Renal cortex interstitium (tissue), 11 donors: ENCODE data around the gene INPP4B. TPM values are rescaled to one million over a fixed set of nuclear protein-coding genes. Genes with fewer than 3 reads are reported as not detected.

Experiments used
- DNase-seq, 11 donors: peaks; one replicate each; pipeline ENCODE4 v3.0.0-alpha.2; 2013; ENCODE audit warnings: low read depth in 9 of 11, low spot score in 4 of 11; ENCODE audit errors: extremely low read depth in 1 of 11
- polyA plus RNA-seq, 3 donors: library from polyadenylated mRNA; unstranded; fragments of 120-200 nt; gene quantifications; one replicate each; pipeline ENCODE4 v1.2.1, GENCODE V29; 2013; ENCODE audit not compliant: insufficient read length in 3 of 3

Gene INPP4B
- polyA plus RNA-seq, 3 donors: 9.2 to 11.7 (median 9.4) TPM

DNA sequence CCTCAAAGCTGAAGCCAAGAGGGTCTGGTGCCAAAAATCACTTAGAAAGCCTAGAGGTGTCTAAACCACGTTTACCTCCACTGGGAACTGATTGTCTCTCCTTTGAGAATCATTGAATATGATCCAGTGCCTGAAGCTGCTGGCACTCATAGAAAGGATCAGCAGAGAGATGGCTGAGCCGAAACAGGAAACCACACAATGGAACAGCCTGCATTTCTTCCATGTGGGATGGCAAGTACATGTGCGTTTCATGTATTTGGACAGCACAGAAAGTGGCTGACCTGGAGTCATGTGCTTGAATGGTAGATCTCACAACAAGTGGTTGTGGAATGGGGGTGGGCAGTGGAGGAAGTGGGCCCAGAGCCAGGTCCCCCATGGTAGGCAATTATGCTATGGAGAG, 533.7 kb downstream of the INPP4B start:
- DNase-seq: no peak

DNA sequence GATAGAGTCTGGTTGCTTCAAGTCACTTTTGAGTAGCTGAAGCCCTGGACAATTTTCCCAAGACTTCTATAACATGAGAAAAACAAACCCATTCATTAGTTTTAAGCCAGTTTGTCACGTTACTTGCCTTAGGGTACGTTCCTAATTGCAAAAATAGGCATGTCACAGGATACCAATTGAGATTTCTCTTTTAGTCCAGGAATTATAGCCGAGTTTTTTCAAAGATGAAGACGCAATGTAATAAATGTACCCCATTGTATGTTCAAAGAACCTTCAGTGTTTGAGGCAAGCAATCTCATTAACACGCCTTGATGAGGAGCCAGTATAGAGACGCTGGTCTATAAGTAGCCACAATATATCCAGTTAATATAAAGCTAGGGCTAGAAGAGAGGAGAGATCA, 534.2 kb downstream of the INPP4B start:
- no peak for DNase-seq

DNA sequence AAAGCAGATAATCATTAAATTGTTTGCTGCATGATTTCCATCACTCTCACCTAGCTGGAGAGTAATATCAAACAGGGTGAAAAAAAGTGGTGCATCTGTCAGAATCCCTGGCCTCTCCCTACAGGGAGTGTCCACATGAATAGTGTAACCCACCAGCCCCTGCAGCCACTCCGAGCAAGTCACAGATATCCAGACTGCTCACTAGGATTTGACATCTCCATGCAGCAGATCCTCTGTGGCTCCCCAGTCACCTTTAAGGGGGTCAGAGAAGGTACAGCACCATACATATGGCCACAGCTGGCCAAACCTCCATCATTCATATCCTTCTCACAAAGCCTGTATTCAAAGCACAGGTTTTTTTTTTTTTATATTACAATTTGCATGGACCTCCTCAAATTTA, 536.3 kb downstream of the INPP4B start:
- no peak for DNase-seq

DNA sequence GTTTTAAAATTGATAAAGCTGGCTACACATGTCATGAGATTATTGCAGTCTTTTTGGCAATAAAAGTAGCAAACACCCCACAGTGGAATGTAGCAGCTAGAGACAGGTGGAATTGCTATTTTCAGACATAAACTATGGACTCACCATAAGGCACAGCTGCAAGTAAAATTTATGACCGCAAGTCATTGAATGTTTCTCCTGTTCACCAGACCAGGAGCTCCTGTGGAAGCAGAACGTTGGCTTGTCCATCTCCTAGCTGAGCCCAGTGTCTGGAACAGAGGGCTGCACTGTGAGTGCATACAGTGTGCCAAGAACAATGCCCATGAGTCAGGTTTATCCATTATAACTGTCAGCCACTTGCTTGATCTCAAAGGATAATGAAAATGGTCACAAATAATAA, 538.2 kb downstream of the INPP4B start:
- DNase-seq: no peak

DNA sequence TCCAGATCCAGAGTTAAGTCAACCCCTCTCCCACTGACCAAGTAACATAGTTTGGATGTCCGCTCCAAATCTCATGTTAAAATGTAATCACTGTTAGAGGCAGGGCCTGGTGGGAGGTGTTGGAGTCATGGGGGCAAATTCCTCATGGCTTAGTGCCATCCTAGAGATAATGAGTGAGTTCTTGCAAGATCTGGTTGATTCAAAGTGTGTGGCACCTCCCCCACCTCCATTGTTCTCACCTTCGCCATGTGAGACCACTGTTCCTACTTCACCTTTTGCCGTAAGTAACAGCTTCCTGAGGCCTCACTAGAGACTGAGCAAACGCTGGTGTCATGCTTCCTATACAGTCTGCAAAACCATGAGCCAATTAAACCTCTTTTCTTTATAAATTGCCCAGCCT, 548.8 kb downstream of the INPP4B start:
- no peak for DNase-seq

DNA sequence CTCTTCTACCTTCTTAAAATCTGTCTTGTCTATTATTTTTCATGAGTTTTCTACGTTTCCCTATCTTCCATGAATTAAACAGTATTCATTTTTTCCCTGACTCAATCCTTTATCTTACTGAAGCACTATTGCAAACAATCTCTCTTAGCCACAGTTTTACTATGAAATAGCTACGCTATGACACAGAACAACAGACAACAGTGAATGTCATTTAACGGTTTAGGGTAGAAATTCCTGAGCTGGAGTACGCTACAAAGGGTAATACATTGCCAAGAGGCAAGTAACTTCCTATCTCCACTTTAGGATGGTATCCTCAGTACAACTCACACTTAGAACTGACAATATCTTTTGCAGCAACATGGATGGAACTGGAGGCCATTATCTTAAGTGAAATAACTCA, 552.6 kb downstream of the INPP4B start:
- DNase-seq: no peak

DNA sequence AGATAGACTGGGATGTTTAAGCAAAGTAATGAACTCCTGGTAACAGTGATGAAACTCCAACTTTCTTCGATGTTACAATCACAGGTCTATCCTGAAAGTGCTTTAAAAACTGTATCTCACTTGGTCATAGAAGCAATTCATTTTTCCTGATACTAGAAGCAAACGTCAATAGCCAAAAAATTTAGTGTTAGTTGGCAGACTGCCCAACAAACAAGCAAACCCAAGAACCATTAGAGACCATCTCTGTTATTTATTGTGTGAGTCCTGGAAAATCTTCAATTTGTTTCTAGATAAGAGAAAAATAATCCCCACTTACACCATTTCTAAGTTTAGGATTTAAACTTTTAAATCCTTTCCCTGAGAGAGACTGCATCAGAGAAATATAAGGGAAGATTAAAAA, 553.9 kb downstream of the INPP4B start:
- DNase-seq: no peak

DNA sequence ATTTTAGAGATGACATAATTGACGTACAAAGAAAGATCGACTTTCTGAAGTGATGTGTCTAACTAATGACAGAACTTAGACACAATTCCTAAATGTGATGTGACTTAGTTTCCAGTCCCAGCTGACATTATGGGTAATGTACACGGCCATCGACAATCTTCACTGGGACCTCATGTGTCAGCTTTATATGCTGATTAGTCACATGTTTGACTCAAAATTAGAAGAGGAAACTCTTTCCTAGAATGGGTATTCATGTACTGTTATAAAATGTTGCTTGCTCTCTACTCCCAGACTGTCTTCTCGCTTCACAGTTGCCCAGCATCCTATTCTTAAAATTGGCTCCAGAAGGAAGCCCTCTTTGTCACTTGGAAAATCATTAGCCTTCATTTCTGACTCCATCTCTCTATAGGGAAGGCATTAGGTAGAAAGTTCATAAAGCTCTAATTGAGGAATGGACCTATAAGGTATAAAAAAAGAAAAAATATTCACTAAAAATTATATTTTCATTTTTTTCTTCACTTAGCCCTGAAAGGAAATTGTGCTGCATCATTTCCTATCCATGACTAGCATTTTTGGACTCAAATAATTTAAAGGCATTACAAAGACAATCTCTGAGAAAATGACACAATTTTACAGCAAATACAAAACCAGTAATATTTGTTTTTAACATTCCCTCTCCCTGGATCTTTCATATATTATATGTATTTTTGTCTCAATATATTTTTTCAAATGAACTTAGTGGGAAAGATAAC, 554.6 kb downstream of the INPP4B start:
- DNase-seq: no peak

DNA sequence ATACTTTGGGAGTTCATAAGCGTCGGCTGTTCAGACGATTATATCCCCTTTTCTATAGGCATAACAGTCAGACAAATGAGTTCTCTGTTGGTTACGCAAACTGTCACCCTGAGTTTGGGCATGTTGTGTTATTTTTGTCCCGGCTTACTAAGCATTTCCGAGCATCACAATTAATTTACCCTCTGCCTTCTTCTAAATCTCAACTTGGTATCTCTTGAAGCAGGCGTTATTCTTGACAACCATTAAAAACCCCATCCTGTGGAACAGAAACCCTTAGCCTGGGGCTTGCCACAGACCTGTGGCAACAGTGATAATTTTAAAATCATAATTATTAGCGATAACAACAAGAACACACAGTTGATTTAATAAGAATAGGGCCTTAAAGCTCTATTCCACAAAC, 558.7 kb downstream of the INPP4B start:
- DNase-seq: no peak

DNA sequence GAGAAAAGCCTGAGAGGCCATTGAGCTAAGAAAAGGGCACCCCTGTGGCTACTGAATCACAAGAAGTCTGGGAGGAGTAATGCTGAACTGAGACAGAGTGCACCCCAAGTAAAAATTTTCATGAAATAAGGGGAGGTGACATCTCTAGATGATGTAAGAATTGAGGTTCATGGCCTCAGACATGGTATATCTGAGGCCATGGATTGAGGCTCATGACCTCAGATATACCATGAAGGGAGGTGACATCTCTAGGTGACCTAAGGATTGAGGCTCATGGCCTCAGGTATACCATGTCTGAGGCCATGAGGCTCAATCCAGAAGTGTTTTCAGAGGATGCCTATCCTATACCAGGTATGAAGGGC, 560.9 kb downstream of the INPP4B start:
- DNase-seq: no peak

DNA sequence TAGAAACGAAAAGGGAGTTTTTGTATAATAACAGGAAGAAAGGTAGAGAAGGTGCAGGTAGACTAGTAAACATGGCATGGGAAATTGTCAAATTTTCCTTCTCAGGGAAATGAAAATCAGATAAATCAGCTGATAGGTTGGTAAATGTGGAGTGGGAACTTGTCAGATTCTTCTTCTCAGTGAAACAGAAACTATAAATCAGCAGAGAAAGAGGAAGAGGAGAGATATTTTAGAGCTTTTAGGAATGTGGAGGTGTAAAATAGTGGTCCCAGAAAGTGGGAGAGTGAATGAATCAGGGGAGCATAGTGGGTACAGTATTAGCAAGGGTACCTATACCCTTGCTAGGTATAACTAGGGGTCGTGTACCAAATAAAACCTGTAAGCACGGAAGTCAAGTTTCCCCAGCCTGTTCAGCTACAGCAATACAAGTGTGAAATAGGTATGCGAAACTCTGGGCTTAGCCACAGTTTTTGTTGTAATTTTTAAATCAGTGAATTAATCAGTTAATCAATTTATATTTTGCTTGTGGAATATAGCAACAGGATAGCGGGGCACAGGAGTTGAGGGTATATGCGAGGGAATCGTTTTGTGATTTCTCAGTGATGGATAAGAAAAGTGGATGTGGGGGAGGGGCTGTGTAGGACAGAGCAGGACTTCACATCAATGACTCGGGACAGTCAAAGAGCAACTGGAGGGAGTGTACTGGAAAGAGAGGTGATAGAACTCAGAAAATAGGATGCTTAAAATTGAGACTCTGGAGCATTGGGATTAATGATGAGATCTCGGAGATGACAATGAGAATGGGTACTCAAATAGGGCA, 561.5 kb downstream of the INPP4B start:
- no peak for DNase-seq

DNA sequence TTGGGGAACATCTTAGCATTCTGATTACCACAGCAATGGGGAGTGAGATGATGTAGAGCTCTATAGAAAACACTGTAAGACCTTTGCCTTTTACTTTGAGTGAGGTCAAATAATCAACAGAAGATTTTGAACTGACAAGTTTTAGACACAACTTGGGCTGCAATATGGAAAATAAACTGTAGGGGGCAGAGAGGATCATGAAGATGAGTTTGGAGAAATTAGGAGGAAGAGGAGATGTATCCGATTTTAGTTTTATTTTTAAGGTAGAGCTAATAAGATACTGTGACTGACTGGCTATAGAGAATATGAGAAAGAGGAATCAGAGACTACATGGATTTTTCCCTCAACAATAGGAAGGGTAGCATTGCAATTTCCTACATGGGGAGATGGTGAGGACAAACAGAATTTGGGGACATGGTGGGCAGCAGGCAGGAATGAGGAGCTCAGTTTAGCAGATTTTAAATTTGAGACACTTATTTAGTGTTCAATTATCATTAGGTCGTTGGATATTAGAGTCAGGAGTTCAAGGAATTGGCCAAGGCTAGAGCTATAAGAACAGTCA, 563.1 kb downstream of the INPP4B start:
- DNase-seq: peak in 1 of 11 donors; percentile 4

DNA sequence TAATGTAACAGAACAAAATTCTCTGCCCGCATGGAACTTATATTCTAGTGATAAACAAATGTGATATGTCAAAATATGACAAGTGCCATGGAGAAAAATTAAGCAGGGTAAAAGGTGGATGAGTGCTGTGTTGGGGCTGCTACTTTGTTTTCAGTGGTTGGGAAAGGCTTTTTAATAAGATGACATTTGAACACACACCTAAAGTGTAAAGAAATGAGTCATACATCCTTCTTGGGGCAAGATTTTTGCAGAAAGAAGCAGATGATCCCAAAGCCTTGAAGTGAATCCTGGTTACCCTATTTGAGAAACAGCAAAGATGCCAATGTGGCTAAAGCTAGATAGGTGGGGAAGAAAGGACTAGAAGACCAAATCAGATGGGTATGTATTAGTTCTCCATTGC, 564.1 kb downstream of the INPP4B start:
- DNase-seq: no peak

DNA sequence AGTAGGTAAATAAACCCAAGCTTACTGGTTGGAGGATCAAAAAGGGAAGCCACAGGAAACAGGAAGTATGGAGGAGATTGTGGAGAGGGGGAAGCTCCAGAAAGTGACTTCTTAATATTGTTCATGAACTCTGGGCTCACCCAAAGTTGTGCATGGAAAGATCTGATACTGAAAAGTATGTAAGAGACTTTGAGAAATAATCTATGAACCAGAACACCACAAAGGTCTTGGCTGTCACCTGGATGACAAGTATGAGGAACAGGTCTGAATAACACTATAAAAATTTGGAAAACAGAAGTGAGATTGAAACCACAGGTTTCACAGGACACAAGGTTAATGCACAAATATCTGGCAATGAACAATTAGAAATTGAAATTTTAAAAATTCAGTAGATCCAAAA, 567.4 kb downstream of the INPP4B start:
- DNase-seq: no peak

DNA sequence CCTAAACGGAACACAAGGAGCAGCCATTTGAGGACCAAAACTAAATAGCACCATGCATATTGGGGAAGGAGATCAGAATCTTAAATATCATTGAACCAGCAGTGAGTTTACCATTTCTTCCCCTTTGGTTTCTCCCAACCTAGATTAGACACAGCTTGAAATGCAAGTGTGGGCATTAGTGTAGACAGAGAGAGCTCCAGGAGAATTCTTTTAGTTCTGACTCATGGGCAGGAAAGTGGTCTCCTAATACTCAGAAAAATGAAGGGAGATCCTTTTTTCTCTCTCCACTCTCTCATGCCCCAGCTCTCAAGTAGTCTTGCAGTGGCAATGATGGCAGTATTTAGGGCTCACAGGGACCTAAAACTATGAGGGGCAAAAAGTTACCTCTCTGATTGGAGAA, 567.9 kb downstream of the INPP4B start:
- no peak for DNase-seq

DNA sequence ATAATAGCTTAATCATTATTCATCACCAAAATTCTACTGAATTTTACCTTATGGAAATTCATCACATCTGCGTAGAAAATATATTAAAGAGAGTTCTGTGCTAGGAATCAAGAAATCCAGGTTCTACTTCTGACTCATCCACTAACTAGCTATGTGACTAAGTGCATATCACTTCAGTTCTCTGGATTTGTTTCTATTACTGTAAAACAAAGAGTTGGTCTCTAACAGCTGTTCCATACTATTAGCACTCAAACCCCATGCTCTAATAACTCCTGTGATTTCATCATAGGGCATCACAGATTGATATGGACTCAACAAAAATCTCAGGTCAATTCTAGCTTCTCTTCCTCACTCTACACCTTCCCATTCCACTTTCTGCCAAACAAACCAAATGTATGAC, 572.0 kb downstream of the INPP4B start:
- DNase-seq: no peak

DNA sequence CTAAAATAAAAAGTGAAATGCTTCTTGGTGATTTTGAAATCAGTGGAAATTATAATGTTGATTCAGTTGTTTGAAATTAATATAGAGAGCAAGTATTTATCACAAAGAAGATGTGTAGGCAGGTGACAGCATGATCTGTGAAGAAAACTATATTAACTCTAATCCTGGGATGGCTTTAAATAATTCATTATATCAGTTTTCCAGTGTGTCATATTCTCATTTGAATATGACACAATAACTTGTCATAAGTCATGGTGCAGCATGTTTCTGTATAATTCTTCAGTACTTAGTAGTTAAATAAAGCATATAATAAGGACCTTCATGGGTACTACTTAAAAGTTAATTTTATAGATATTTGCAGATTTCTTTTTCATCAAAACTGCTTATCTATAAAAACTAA, 573.6 kb downstream of the INPP4B start:
- DNase-seq: no peak

DNA sequence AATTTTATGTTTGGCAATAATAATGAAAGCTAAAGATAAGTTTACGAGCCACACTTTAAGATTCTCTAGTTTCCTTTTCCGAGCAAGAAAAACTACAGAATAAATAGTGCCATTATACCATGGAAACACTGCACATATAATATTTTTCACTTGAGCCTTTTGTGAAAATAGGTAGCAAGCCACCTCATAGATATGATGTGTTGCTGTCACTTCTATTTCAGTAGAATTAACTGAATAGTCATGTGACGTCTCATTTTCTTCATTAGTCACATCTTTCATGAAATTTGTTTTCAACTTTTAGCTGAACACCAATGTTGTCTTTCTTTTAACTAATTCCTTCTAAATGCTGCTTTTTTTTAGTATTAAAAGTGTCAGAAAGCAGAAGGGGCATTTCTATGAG, 574.3 kb downstream of the INPP4B start:
- DNase-seq: no peak

DNA sequence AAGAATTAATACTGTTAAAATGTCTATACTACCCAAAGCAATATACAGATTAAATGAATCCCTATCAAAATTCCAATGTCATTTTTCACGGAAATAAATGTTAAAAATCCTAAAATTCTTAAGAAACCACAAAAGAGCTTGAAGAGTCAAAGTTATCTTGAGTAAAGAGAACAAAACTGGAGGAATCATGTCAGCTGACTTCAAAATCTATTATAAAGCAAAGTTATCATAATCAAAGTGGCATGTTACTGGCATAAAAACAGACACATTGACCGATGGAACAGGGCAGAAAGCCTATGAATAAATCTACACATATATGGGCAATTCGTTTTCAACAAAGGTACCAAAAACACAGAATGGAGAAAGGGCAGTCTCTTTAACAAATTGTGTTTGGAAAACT, 579.0 kb downstream of the INPP4B start:
- no peak for DNase-seq

DNA sequence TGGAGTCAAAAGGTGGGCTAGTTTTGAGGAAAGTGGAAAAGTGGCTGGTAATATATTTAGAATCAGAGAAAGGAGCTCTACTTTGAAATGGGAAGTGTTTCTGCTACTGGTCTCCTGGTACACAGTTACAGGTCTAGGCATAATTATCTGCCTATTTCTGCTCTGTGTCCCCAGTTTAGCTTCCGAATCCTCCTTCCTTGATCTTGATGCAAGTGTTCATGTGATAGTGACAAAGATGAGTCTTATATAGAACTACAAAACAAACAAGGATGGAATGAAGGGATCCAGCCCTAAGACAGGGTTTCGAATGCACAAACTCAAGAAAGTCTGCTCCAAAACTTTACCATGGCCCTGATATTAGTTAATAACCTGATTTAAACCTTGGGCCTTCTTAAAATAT, 580.2 kb downstream of the INPP4B start:
- no peak for DNase-seq

DNA sequence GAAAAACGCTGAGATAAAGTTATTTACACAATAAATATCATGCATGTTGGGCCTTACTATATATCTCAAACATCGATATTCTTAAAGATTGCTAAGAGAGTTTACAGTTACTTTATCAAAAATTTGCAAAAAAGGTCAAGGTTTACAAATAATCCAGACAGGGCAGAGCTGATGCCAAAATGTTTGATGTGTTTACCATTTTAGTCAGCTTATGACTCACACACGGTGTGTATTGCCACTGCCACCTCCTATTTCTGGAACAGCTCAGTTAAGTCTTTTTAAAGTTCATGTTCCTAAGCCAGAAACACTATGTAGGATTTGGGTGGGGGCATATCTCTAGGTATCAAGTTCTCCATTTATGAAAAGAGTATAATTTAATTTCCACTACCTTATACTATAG, 580.6 kb downstream of the INPP4B start:
- DNase-seq: no peak
